ENCODE results near the gene LTBR. TPM values are rescaled to one million over a fixed set of nuclear protein-coding genes. Genes with fewer than 3 reads are reported as not detected.

The LTBR gene
- 132 TPM for polyA plus RNA-seq
- long read RNA-seq, donor 1, transcript LTBR-203 (2 exons, 2,327 nt), result minor isoform, 5 of 22 reads
- long read RNA-seq, donor 1, transcript LTBR-201 (10 exons, 2,260 nt), result major isoform, 16 of 22 reads
- long read RNA-seq, donor 1, partial matches to known transcripts, result 0 of 22 reads
- long read RNA-seq, donor 1, other reads (novel, unspliced or antisense), result 0 of 22 reads
- long read RNA-seq, donor 2, transcript LTBR-201 (10 exons, 2,260 nt), result major isoform, 13 of 43 reads
- long read RNA-seq, donor 2, partial matches to known transcripts, result 25 of 43 reads
- long read RNA-seq, donor 2, other reads (novel, unspliced or antisense), result 0 of 43 reads
- long read RNA-seq, donor 3, result 0 reads
- long read RNA-seq, donor 4, partial matches to known transcripts, result 0 of 5 reads
- long read RNA-seq, donor 4, other reads (novel, unspliced or antisense), result 0 of 5 reads
- long read RNA-seq, donor 5, partial matches to known transcripts, result 0 of 7 reads
- long read RNA-seq, donor 5, other reads (novel, unspliced or antisense), result 0 of 7 reads
- long read RNA-seq, donor 6, transcript LTBR-201 (10 exons, 2,260 nt), result major isoform, 16 of 30 reads
- long read RNA-seq, donor 6, partial matches to known transcripts, result 11 of 30 reads
- long read RNA-seq, donor 6, other reads (novel, unspliced or antisense), result 0 of 30 reads
- long read RNA-seq, donor 7, transcript LTBR-201 (10 exons, 2,260 nt), result major isoform, 7 of 9 reads
- long read RNA-seq, donor 7, partial matches to known transcripts, result 0 of 9 reads
- long read RNA-seq, donor 7, other reads (novel, unspliced or antisense), result 0 of 9 reads
- long read RNA-seq, donor 8, transcript LTBR-201 (10 exons, 2,260 nt), result major isoform, 20 of 43 reads
- long read RNA-seq, donor 8, partial matches to known transcripts, result 20 of 43 reads
- long read RNA-seq, donor 8, other reads (novel, unspliced or antisense), result 0 of 43 reads
- long read RNA-seq, donor 9, transcript LTBR-203 (2 exons, 2,327 nt), result minor isoform, 5 of 33 reads
- long read RNA-seq, donor 9, transcript LTBR-201 (10 exons, 2,260 nt), result major isoform, 14 of 33 reads
- long read RNA-seq, donor 9, partial matches to known transcripts, result 12 of 33 reads
- long read RNA-seq, donor 9, other reads (novel, unspliced or antisense), result 0 of 33 reads
- long read RNA-seq, donor 10, transcript LTBR-201 (10 exons, 2,260 nt), result major isoform, 20 of 34 reads
- long read RNA-seq, donor 10, transcript LTBR-203 (2 exons, 2,327 nt), result minor isoform, 5 of 34 reads
- long read RNA-seq, donor 10, partial matches to known transcripts, result 9 of 34 reads
- long read RNA-seq, donor 10, other reads (novel, unspliced or antisense), result 0 of 34 reads
- long read RNA-seq, donor 11, transcript LTBR-201 (10 exons, 2,260 nt), result major isoform, 10 of 30 reads
- long read RNA-seq, donor 11, partial matches to known transcripts, result 18 of 30 reads
- long read RNA-seq, donor 11, other reads (novel, unspliced or antisense), result 0 of 30 reads

DNA sequence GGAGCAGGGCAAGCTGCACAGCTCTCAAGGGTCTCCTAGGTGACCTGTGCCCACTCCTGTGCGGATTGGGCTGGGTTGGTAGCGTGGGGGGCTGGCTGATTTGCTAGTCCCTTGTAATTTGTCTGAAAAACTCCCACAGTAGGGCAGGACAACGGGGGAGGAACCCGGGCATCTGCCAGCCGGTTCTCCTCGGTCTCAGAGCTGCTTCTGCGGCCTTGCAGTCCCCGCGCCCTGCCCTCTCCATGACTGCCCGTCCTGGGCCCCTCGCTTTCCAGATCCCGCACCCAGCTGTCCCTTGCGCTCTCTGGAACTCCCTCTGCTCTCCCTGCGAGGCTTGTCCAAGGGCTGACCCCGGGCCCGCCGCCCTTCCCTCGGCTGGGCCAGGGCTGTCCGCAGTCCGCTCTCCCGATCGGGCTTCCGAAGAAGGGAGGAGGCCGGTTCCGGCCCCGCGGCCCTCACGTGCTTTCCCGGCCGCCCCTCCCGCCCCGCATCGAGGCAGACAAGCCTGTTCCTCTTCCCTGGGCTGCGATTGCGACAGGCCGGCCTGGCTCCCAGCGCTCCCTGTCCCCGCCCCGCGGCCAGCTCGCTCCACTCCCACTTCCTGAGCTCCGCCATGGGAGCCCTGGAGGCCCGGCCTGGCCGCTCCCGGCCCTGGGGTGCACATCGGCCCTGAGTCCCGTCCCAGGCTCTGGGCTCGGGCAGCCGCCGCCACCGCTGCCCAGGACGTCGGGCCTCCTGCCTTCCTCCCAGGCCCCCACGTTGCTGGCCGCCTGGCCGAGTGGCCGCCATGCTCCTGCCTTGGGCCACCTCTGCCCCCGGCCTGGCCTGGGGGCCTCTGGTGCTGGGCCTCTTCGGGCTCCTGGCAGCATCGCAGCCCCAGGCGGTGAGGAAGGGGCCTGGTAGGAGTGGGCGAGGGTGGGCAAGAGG is at the start of gene LTBR:
Gene LTBR (plus strand): TSS at position 591 of the 927 bp plus-strand sequence. CDS start 197 bp downstream, at position 788.
- WGBS (ENCODE audit: insufficient coverage, low lambda C conversion rate), result no CpG with 5 or more reads among the region's 62 CpGs
- peak; percentile 93 to 96 for DNase-seq
- peaks cover 30% of the 10 kb centered on the region for H3K36me3 ChIP-seq (ENCODE audit: control insufficient read depth, insufficient read depth, low read length)

DNA sequence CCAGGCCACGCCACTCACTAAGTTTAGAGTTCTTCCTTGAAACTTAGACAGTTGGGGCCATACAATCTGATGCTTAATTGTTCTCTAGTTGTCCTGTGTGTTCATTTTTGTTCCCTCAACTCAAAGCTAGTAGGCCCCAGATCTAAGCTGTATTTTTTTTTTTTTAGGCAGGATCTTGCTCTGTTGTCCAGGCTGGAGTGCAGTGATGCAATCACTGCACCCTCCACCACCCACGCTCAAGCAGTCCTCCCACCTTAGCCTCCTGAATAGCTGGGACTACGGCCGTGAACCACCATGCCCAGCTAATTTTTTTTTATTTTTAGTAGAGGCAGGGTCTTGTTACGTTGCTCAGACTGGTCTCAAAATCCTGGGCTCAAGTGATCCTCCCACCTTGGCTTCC is 49.6 kb upstream of the LTBR start:
- peaks cover 51% of the 10 kb centered on the region for H3K36me3 ChIP-seq (ENCODE audit: control insufficient read depth, insufficient read depth, low read length)
- H3K27ac ChIP-seq (ENCODE audit: low read length), result peak overlapping the region; percentile 99
- no peaks in the 10 kb centered on the region for H3K27me3 ChIP-seq (ENCODE audit: control insufficient read depth, insufficient read depth, low read length)
- WGBS (ENCODE audit: insufficient coverage, low lambda C conversion rate), result no CpG with 5 or more reads among the region's 5 CpGs
- DNase-seq, result no peak
- H3K4me3 ChIP-seq (ENCODE audit: low read length), result no peak overlapping the region
- H3K4me1 ChIP-seq (ENCODE audit: control insufficient read depth, insufficient read depth, low read length), result peaks cover 66% of the 10 kb centered on the region
- H3K9me3 ChIP-seq (ENCODE audit: control insufficient read depth, low read depth, low read length), result no peaks in the 10 kb centered on the region

More for the DNA sequence above, at the start of gene LTBR:
- peaks cover 25% of the 10 kb centered on the region for H3K4me1 ChIP-seq (ENCODE audit: control insufficient read depth, insufficient read depth, low read length)
- peaks cover 4% of the 10 kb centered on the region for H3K9me3 ChIP-seq (ENCODE audit: control insufficient read depth, low read depth, low read length)
- peak within 1 kb of the TSS; percentile 92 for H3K27ac ChIP-seq (ENCODE audit: low read length)
- peak within 1 kb of the TSS; percentile 75 for H3K4me3 ChIP-seq (ENCODE audit: low read length)
- no peaks in the 10 kb centered on the region for H3K27me3 ChIP-seq (ENCODE audit: control insufficient read depth, insufficient read depth, low read length)

DNA sequence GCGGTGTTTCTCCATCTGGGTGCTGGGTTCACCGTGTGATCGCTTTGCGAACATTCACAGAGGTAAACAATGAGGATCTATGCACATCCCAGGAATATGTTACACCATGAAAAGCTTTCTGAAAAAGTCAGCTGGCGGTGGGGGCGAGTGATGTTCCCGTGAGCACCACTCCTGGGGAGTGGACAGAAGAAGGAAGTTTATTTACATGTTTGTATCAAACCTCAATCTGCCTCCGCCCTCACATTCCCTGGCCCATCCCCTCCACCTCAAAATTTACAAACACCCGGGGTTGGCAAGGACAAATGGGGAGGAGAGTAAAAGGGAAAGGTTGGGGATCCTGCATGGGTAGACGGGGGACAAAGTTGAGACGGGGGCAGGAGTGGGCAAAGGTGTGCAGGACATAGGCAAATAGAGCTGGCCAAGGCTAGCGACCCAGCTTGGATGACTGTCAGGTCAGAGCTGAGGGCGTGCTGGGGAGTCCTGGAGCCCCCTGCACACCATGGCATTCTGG is 49.0 kb upstream of the LTBR start:
- WGBS (ENCODE audit: insufficient coverage, low lambda C conversion rate), result no CpG with 5 or more reads among the region's 13 CpGs
- Histone ChIP-seq H3K27me3 (ENCODE audit: control insufficient read depth, insufficient read depth, low read length) (no peaks in the 10 kb centered on the region), H3K36me3 (ENCODE audit: control insufficient read depth, insufficient read depth, low read length) (peaks cover 47% of the 10 kb centered on the region), H3K4me1 (ENCODE audit: control insufficient read depth, insufficient read depth, low read length) (peaks cover 71% of the 10 kb centered on the region), H3K4me3 (ENCODE audit: low read length) (peak overlapping the region; percentile 36), H3K27ac (ENCODE audit: low read length) (peak overlapping the region; percentile 99), H3K9me3 (ENCODE audit: control insufficient read depth, low read depth, low read length) (no peaks in the 10 kb centered on the region)
- DNase-seq, result no peak

DNA sequence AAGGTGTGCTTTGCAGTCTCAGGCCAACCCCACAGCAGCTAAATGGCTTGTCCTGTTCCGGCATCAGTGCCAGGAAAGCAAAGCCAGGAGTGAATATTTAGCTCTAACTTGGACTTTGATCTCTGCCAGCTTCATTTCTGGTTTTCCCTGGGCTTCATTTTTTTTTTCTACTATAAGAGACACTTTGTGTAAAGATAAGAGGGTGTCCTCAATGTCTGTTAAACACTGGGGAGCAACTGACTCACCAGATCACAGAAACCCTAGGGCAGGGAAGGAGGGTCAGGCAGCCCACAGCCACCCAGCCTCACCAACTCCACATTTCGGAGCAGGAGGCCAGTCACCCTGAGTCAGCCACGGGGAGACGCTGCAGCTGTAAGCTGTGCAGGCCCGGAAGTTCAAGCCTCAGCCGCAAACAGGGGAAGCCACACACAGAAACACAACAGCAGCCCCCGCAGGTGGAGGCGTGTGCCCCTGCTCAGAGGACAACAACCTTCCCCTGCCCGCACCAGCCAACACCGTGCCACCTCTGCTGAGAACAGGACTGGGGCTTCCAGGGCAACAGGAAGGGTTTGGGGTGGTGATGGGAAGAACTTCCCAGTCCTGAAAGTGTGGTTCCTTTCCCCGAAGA is 48.4 kb upstream of the LTBR start:
- Histone ChIP-seq H3K9me3 (ENCODE audit: control insufficient read depth, low read depth, low read length) (no peaks in the 10 kb centered on the region), H3K36me3 (ENCODE audit: control insufficient read depth, insufficient read depth, low read length) (peaks cover 41% of the 10 kb centered on the region), H3K27me3 (ENCODE audit: control insufficient read depth, insufficient read depth, low read length) (no peaks in the 10 kb centered on the region), H3K27ac (ENCODE audit: low read length) (peak overlapping the region; percentile 99), H3K4me3 (ENCODE audit: low read length) (peak overlapping the region; percentile 36), H3K4me1 (ENCODE audit: control insufficient read depth, insufficient read depth, low read length) (peaks cover 71% of the 10 kb centered on the region)
- no CpG with 5 or more reads among the region's 11 CpGs for WGBS (ENCODE audit: insufficient coverage, low lambda C conversion rate)
- DNase-seq, result peak; percentile 73 to 92

DNA sequence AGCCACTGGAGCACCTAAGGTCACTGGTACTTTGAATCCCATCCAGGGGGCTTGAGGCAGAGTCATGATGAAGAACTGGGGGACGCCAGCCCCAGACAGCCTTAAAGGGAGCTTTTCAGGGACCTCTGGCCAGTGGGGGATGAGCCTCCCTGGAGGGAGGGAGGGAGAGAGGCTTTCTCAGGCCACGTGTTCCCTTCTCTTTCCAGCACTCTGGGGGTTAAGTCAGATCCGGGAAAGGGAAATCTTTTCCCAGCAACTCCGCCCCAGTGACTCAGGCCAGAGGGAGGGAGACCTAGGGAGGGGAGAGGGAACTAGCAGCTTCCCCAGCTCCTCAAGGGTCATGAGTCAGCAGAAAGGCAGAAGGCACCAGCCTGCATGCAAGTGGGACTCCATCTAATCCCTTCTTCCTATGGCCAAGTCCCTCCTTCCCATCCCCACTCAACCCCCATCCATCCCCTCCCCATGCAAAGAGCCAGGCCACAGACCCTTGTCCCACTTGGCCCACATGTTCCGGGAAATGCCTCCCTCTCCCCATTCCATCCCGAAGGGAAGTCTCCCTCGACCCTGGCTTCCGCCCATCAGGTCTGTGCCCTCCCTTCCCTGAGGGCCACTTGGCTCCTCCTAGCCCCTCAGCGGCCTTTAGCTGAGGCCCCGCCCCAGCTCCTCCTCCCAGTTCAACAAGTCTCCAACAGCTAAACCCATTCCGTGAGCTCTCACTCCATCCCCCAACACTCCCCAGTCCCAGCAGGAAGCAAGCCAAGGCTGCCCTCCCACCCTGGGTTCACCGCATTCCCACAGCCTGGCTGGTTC is 47.7 kb upstream of the LTBR start:
- no peaks in the 10 kb centered on the region for H3K9me3 ChIP-seq (ENCODE audit: control insufficient read depth, low read depth, low read length)
- WGBS (ENCODE audit: insufficient coverage, low lambda C conversion rate), result no CpG with 5 or more reads among the region's 12 CpGs
- H3K36me3 ChIP-seq (ENCODE audit: control insufficient read depth, insufficient read depth, low read length), result peaks cover 34% of the 10 kb centered on the region
- H3K4me1 ChIP-seq (ENCODE audit: control insufficient read depth, insufficient read depth, low read length), result peaks cover 67% of the 10 kb centered on the region
- peak overlapping the region; percentile 99 for H3K27ac ChIP-seq (ENCODE audit: low read length)
- peak; percentile 96 to 98 for DNase-seq
- no peaks in the 10 kb centered on the region for H3K27me3 ChIP-seq (ENCODE audit: control insufficient read depth, insufficient read depth, low read length)
- H3K4me3 ChIP-seq (ENCODE audit: low read length), result peak overlapping the region; percentile 36

DNA sequence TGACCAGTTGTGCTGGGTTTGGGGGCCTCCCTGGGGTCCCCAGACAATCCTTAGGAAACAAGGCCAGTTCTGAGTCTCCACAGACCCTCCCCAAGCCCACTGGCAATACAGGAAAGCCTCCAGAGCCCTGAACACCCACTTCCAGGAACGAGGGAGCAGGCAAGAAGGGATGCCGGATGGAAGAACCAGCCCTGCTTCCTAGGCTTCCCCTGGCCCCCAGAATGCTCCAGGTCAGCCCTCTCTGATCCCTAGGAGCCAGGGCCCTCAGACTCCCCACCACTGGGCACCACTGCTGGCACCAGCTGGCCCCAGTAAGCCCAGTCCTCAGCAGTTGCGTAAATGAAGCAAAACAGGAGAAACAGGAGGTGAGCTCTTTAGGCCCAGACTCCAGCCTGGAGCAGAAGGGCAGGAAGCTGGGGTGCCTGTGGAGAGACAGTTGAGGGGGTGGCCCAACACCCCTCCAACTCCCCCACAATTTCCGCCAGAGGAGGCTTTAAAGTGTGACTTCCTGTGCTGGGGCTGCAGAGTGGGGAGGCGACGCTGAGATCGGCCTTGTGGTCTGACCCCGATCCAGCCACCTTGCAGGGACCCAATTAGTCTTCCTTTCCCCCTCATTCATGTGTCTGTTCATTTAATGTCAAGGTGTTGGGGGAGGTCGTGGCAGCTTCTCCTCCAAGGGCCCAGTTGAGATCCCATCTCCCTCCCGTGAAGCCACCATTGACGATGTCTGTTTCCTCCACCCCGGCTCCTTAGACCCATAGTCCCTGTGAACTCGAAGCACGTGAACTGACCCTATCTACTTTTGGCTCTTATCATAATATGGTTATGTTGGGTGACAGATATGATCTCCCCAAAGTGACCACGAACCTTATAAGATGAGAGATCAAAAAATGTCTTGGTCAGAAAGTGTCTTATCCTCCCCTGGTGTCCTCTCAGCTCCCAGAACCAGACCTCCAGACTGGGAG is 46.8 kb upstream of the LTBR start:
- Histone ChIP-seq H3K4me1 (ENCODE audit: control insufficient read depth, insufficient read depth, low read length) (peaks cover 67% of the 10 kb centered on the region), H3K36me3 (ENCODE audit: control insufficient read depth, insufficient read depth, low read length) (peaks cover 27% of the 10 kb centered on the region), H3K27me3 (ENCODE audit: control insufficient read depth, insufficient read depth, low read length) (no peaks in the 10 kb centered on the region), H3K4me3 (ENCODE audit: low read length) (peak overlapping the region; percentile 35), H3K27ac (ENCODE audit: low read length) (peak overlapping the region; percentile 99), H3K9me3 (ENCODE audit: control insufficient read depth, low read depth, low read length) (no peaks in the 10 kb centered on the region)
- peak in 1 of 2 donors; percentile 43 for DNase-seq
- WGBS (ENCODE audit: insufficient coverage, low lambda C conversion rate), result no CpG with 5 or more reads among the region's 15 CpGs

DNA sequence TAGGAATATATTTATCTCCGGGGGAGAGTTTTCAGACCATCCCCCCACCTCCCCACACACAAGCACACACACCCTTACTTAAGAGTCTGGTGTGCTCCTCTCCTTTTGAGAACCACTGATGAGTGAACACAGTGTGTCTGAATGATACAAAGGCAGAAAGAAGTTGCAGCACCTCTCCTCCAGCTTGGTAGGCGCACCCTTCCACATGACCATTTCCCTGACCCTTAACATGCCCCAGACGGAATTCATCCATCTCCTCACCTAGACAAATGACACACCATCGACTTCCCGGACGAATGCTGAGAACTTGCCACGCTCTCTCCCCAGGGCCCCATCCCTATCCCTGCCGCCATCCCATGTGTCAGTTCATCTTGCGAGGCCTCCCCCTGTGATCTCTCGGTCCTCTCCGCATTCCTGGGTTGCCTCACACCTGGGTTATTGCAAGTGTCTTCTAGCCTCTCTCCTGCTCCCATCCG is 46.0 kb upstream of the LTBR start:
- Histone ChIP-seq H3K4me3 (ENCODE audit: low read length) (peak overlapping the region; percentile 7), H3K27ac (ENCODE audit: low read length) (peak overlapping the region; percentile 99), H3K9me3 (ENCODE audit: control insufficient read depth, low read depth, low read length) (no peaks in the 10 kb centered on the region), H3K4me1 (ENCODE audit: control insufficient read depth, insufficient read depth, low read length) (peaks cover 75% of the 10 kb centered on the region), H3K36me3 (ENCODE audit: control insufficient read depth, insufficient read depth, low read length) (peaks cover 19% of the 10 kb centered on the region), H3K27me3 (ENCODE audit: control insufficient read depth, insufficient read depth, low read length) (no peaks in the 10 kb centered on the region)
- no CpG with 5 or more reads among the region's 12 CpGs for WGBS (ENCODE audit: insufficient coverage, low lambda C conversion rate)
- DNase-seq, result peak in 1 of 2 donors; percentile 49

All from large intestine (tissue), 12 donors.